NB4 (cell line): ENCODE measurements around the gene RHBDD1.

ENCODE experiments used
- MYC ChIP-seq: IDR thresholded peaks from 2 replicates; pipeline ENCODE4 v1.6.1; 2011; ENCODE audit warnings: low read depth, low read length
- POLR2A ChIP-seq: IDR thresholded peaks from 2 replicates; pipeline ENCODE4 v1.6.1; 2011; ENCODE audit warnings: mild to moderate bottlenecking; ENCODE audit not compliant: insufficient read length; ENCODE audit errors: extremely low read depth
- TF ChIP-seq, protein P1 (sequence below): IDR thresholded peaks from one replicate; pipeline ENCODE4 v1.5.1; 2012; ENCODE audit warnings: low read depth, low read length
- TF ChIP-seq, protein P2 (sequence below): IDR thresholded peaks from 2 replicates; pipeline ENCODE4 v1.6.1; 2011; ENCODE audit warnings: low read depth, low read length

GRCh38 chr2:226791056-226791486 is 44.8 kb upstream of the RHBDD1 start:
- TF ChIP-seq, protein P1, sequence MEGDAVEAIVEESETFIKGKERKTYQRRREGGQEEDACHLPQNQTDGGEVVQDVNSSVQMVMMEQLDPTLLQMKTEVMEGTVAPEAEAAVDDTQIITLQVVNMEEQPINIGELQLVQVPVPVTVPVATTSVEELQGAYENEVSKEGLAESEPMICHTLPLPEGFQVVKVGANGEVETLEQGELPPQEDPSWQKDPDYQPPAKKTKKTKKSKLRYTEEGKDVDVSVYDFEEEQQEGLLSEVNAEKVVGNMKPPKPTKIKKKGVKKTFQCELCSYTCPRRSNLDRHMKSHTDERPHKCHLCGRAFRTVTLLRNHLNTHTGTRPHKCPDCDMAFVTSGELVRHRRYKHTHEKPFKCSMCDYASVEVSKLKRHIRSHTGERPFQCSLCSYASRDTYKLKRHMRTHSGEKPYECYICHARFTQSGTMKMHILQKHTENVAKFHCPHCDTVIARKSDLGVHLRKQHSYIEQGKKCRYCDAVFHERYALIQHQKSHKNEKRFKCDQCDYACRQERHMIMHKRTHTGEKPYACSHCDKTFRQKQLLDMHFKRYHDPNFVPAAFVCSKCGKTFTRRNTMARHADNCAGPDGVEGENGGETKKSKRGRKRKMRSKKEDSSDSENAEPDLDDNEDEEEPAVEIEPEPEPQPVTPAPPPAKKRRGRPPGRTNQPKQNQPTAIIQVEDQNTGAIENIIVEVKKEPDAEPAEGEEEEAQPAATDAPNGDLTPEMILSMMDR = no peak
- TF ChIP-seq, protein P2, sequence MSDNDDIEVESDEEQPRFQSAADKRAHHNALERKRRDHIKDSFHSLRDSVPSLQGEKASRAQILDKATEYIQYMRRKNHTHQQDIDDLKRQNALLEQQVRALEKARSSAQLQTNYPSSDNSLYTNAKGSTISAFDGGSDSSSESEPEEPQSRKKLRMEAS = no peak
- TF ChIP-seq POLR2A = no peak
- TF ChIP-seq MYC = no peak
